COLO668 (cell line): ENCODE results near the gene DGKQ.
"Not testable (repeated sequence)": the region's sequence is repeated elsewhere in the genome, so short reads cannot be mapped to it uniquely, and the experiment has no call there.

ENCODE experiments used
- DNase-seq: peaks from one replicate; lab custom pipeline; 2025; ENCODE audit not compliant: unreplicated experiment; lab: John Stamatoyannopoulos, UW

DGKQ gene

GRCh38 chr4:982291-982690 is 8.9 kb upstream of the DGKQ start:
- no peak for DNase-seq

GRCh38 chr4:978957-979701 is 5.8 kb upstream of the DGKQ start:
- no peak for DNase-seq

- DNase-seq: not testable (repeated sequence)
These were observed 2.6 kb upstream of the DGKQ start for GRCh38 chr4:976016-976415.

GRCh38 chr4:974668-975067 is 1.3 kb upstream of the DGKQ start:
- no peak for DNase-seq

- DNase-seq: peak; percentile 49
These were observed 531 bp downstream of the DGKQ start for GRCh38 chr4:972651-973424.

GRCh38 chr4:971666-972500 is 1.5 kb downstream of the DGKQ start:
- no peak for DNase-seq

- no peak for DNase-seq
These were observed 2.4 kb downstream of the DGKQ start for GRCh38 chr4:970854-971520.

- DNase-seq: no peak
These were observed 3.2 kb downstream of the DGKQ start for GRCh38 chr4:970046-970745.

- no peak for DNase-seq
These were observed 4.6 kb downstream of the DGKQ start for GRCh38 chr4:968621-969394.

- no peak for DNase-seq
These were observed 5.1 kb downstream of the DGKQ start for GRCh38 chr4:968221-968620.

GRCh38 chr4:967113-968104 is 6.0 kb downstream of the DGKQ start:
- DNase-seq: no peak

- no peak for DNase-seq
These were observed 6.9 kb downstream of the DGKQ start for GRCh38 chr4:966266-967112.

- DNase-seq: no peak
These were observed 7.6 kb downstream of the DGKQ start for GRCh38 chr4:965766-966134.

GRCh38 chr4:965048-965765 is 8.2 kb downstream of the DGKQ start:
- DNase-seq: no peak

- no peak for DNase-seq
These were observed 8.9 kb downstream of the DGKQ start for GRCh38 chr4:964346-965025.
